Thyroid gland (tissue), 4 donors: Measurements from ENCODE around the gene TJAP1. TPM values are rescaled to one million over a fixed set of nuclear protein-coding genes. Genes with fewer than 3 reads are reported as not detected.

ENCODE experiments used
- DNase-seq, 2 donors: peaks; one replicate each; pipeline ENCODE4 v3.0.0-alpha.2; 2019
- H3K27ac ChIP-seq, 3 donors: fragments of 200-600 bp; sonication (generic); 1 replicate in 2 of 3; 2 replicates in 1 of 3; pipeline ENCODE4 v1.5.1; 2016 to 2019; ENCODE audit warnings: mild to moderate bottlenecking in 1 of 3, moderate library complexity in 1 of 3
- H3K27me3 ChIP-seq: fragments of 200-600 bp; sonication (generic); one replicate; pipeline ENCODE4 v1.5.1; 2019
- H3K36me3 ChIP-seq, 2 donors: fragments of 200-600 bp; sonication (generic); one replicate each; pipeline ENCODE4 v1.5.1; 2016 to 2019
- H3K4me1 ChIP-seq, 2 donors: fragments of 200-600 bp; sonication (generic); one replicate each; pipeline ENCODE4 v1.5.1; 2017 to 2019
- H3K4me3 ChIP-seq, 3 donors: fragments of 200-600 bp; sonication (generic); replicated peaks in 1 of 3; 1 replicate in 2 of 3; 2 replicates in 1 of 3; pipeline ENCODE4 v1.5.1; 2016; ENCODE audit warnings: mild to moderate bottlenecking in 1 of 3
- H3K9me3 ChIP-seq: fragments of 200-600 bp; sonication (generic); one replicate; pipeline ENCODE4 v1.5.1; 2017
- POLR2A ChIP-seq, 2 donors: fragments of 450-650 bp; IDR thresholded peaks; one replicate each; pipeline ENCODE4 v1.6.1; 2017; ENCODE audit warnings: antibody characterized with exemption in 2 of 2, mild to moderate bottlenecking in 2 of 2, moderate library complexity in 1 of 2
- WGBS, 2 donors: methylation state at CpG; one replicate each; pipeline ENCODE4 v1.1.5; 2017; 5-methylcytosine and 5-hydroxymethylcytosine counted together
- intact Hi-C: fragments of 100-400 bp; cut with DNase I; formaldehyde crosslinking; loops from one replicate; pipeline ENCODE4 v1.15.1; 2023
- total RNA-seq, 4 donors: library from RNA; depleted of rRNA; stranded (reverse); fragments of >200 nt; gene quantifications; one replicate each; pipeline ENCODE4 v1.2.3, GENCODE V29; 2016
- TF ChIP-seq, protein P1 (sequence below), 6 experiments: fragments of 200-600 bp in 3 of 6; fragments of 450-650 bp in 3 of 6; sonication (generic) in 3 of 6; IDR thresholded peaks; one replicate each; pipeline ENCODE4 v1.5.1; 2016 to 2019; ENCODE audit warnings: antibody characterized with exemption in 6 of 6, mild to moderate bottlenecking in 2 of 6, inconsistent platforms in 1 of 6, moderate library complexity in 1 of 6

The TJAP1 gene
- total RNA-seq, 4 donors from 2014 or later = 23.2 to 42.4 (median 34.4) TPM

GRCh38 chr6:43445576-43445975, 31.8 kb upstream of the TJAP1 start:
- intact Hi-C loops = no loop called here
- Histone ChIP-seq H3K36me3 (peaks cover 61 to 76% of the 10 kb centered on the region in 2 donors), H3K9me3 (no peaks in the 10 kb centered on the region), H3K27ac (no peak overlapping the region), H3K4me1 (no peaks in the 10 kb centered on the region), H3K27me3 (no peaks in the 10 kb centered on the region), H3K4me3 (no peak overlapping the region)
- whole genome bisulfite sequencing, 2 donors = 89 to 95% methylated on average over 13 to 15 of the region's 16 CpGs
- TF ChIP-seq, protein P1, sequence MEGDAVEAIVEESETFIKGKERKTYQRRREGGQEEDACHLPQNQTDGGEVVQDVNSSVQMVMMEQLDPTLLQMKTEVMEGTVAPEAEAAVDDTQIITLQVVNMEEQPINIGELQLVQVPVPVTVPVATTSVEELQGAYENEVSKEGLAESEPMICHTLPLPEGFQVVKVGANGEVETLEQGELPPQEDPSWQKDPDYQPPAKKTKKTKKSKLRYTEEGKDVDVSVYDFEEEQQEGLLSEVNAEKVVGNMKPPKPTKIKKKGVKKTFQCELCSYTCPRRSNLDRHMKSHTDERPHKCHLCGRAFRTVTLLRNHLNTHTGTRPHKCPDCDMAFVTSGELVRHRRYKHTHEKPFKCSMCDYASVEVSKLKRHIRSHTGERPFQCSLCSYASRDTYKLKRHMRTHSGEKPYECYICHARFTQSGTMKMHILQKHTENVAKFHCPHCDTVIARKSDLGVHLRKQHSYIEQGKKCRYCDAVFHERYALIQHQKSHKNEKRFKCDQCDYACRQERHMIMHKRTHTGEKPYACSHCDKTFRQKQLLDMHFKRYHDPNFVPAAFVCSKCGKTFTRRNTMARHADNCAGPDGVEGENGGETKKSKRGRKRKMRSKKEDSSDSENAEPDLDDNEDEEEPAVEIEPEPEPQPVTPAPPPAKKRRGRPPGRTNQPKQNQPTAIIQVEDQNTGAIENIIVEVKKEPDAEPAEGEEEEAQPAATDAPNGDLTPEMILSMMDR (IDR thresholded peaks at IDR 0.05) = no peak
- no peak for TF ChIP-seq POLR2A (IDR thresholded peaks at IDR 0.05)
- DNase-seq = no peak

DNA sequence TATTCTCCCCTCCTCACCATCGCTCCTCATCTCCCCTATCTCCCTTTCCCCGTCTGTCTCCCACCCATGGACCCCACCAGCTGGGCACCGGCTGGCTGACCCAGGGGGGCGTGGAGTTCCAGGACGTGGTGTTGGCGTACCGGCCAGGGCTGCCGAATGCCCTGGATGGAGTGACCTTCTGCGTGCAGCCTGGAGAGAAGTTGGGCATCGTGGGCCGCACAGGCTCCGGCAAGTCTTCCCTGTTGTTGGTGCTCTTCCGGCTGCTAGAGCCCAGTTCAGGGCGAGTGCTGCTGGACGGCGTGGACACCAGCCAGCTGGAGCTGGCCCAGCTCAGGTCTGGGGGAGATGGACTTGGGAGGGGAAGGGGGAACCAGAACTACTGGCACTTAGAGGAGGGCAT, 29.8 kb upstream of the TJAP1 start:
- intact Hi-C loops = no loop called here
- H3K36me3 ChIP-seq = peaks cover 56 to 78% of the 10 kb centered on the region in 2 donors
- H3K27ac ChIP-seq = no peak overlapping the region
- 92 to 97% methylated on average over 16 of the region's 16 CpGs for WGBS, 2 donors
- H3K4me1 ChIP-seq = no peaks in the 10 kb centered on the region
- H3K27me3 ChIP-seq = no peaks in the 10 kb centered on the region
- no peak overlapping the region for H3K4me3 ChIP-seq
- H3K9me3 ChIP-seq = no peaks in the 10 kb centered on the region
- TF ChIP-seq, protein P1 (IDR thresholded peaks at IDR 0.05) = no peak
- TF ChIP-seq POLR2A (IDR thresholded peaks at IDR 0.05) = no peak
- no peak for DNase-seq

GRCh38 chr6:43448916-43449315, 28.5 kb upstream of the TJAP1 start:
- Histone ChIP-seq H3K4me3 (no peak overlapping the region), H3K36me3 (peaks cover 48 to 71% of the 10 kb centered on the region in 2 donors), H3K27me3 (no peaks in the 10 kb centered on the region), H3K9me3 (no peaks in the 10 kb centered on the region), H3K4me1 (no peaks in the 10 kb centered on the region), H3K27ac (no peak overlapping the region)
- WGBS, 2 donors = 96 to 99% methylated on average over 4 of the region's 4 CpGs
- DNase-seq = no peak
- TF ChIP-seq, protein P1 (IDR thresholded peaks at IDR 0.05) = no peak
- TF ChIP-seq POLR2A (IDR thresholded peaks at IDR 0.05) = no peak
- intact Hi-C loops = no loop called here

DNA sequence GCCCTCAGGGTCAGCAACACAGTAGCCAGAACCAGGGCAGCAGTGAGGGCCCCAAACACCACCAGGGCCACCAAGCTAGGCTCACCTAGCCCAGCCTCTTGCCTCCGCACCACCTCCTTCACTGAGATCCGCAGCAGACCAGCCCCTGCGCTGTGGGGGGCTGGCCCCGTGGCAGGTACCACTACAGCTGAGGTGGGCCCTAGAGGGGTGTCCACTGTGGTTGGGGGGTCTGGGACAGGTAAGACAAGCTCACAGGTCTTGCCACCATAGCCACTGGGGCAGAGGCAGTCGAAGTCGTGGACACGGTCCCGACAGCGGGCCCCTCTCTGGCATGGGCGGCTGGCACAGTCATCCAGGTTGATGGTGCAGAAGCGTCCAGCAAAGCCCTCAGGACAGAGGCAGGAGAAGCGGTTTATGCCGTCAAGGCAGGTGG, 26.7 kb upstream of the TJAP1 start:
- DNase-seq = no peak
- peaks cover 40 to 57% of the 10 kb centered on the region in 2 donors for H3K36me3 ChIP-seq
- 96% methylated on average over 13 of the region's 13 CpGs; no CpG with 5 or more reads in 1 of the 2 donors for WGBS, 2 donors
- no peak overlapping the region for H3K27ac ChIP-seq
- no peaks in the 10 kb centered on the region for H3K27me3 ChIP-seq
- H3K9me3 ChIP-seq = no peaks in the 10 kb centered on the region
- peaks cover 5 to 12% of the 10 kb centered on the region in 2 donors for H3K4me1 ChIP-seq
- intact Hi-C loops = no loop called here
- TF ChIP-seq POLR2A (IDR thresholded peaks at IDR 0.05) = no peak
- TF ChIP-seq, protein P1 (IDR thresholded peaks at IDR 0.05) = no peak
- no peak overlapping the region for H3K4me3 ChIP-seq

- Histone ChIP-seq H3K9me3 (no peaks in the 10 kb centered on the region), H3K4me1 (peaks cover 5 to 17% of the 10 kb centered on the region in 2 donors), H3K27ac (no peak overlapping the region), H3K27me3 (peaks cover 4% of the 10 kb centered on the region), H3K4me3 (no peak overlapping the region), H3K36me3 (peaks cover 35 to 51% of the 10 kb centered on the region in 2 donors)
- intact Hi-C loops = no loop called here
- DNase-seq = no peak
- 83 to 85% methylated on average over 4 of the region's 4 CpGs for WGBS, 2 donors
- no peak for TF ChIP-seq POLR2A (IDR thresholded peaks at IDR 0.05)
- TF ChIP-seq, protein P1 (IDR thresholded peaks at IDR 0.05) = no peak
Observed at GRCh38 chr6:43451348-43451747, 26.0 kb upstream of the TJAP1 start.
